Measurements from ENCODE around the gene TSC22D3.

DNA sequence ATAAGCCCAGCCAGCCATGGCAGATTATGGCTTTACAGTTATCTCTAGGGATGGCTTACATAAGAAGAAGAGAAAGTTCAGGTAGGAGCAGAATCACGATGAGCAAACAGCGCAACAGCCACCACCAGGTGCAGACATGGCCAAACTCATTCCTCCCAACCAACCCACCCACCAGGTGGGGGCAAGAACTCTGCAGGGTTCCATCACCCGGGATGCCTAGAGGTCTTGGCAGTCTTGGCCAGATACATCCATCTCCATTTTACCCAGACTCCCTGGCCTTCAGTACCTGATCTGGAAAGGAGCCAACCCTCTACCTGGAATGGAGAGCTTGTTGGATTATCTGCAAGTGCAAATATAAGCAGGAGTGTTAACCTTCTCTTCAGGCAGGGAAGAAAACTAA is 7.5 kb downstream of the TSC22D3 start:
- TF ChIP-seq, protein P1, sequence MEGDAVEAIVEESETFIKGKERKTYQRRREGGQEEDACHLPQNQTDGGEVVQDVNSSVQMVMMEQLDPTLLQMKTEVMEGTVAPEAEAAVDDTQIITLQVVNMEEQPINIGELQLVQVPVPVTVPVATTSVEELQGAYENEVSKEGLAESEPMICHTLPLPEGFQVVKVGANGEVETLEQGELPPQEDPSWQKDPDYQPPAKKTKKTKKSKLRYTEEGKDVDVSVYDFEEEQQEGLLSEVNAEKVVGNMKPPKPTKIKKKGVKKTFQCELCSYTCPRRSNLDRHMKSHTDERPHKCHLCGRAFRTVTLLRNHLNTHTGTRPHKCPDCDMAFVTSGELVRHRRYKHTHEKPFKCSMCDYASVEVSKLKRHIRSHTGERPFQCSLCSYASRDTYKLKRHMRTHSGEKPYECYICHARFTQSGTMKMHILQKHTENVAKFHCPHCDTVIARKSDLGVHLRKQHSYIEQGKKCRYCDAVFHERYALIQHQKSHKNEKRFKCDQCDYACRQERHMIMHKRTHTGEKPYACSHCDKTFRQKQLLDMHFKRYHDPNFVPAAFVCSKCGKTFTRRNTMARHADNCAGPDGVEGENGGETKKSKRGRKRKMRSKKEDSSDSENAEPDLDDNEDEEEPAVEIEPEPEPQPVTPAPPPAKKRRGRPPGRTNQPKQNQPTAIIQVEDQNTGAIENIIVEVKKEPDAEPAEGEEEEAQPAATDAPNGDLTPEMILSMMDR (IDR thresholded peaks at IDR 0.05): no peak
- TF ChIP-seq ZFX (IDR thresholded peaks at IDR 0.05; ENCODE audit: borderline replicate concordance): no peak
